MM.1S (cell line): ENCODE results near the gene BMS1.

Experiments used
- EZH2phosphoT487 ChIP-seq: fragments of 300-600 bp; sonication (generic); IDR thresholded peaks from 2 replicates; pipeline ENCODE4 v1.6.1; 2018; ENCODE audit warnings: antibody characterized with exemption, low read length
- TF ChIP-seq, protein P1 (sequence below): fragments of 300-600 bp; sonication (generic); IDR thresholded peaks from 2 replicates; pipeline ENCODE4 v1.5.1; 2016; ENCODE audit warnings: antibody characterized with exemption, low read length, mixed read lengths

GRCh38 chr10:42755556-42756093 is 27.0 kb upstream of the BMS1 start:
- TF ChIP-seq, protein P1, sequence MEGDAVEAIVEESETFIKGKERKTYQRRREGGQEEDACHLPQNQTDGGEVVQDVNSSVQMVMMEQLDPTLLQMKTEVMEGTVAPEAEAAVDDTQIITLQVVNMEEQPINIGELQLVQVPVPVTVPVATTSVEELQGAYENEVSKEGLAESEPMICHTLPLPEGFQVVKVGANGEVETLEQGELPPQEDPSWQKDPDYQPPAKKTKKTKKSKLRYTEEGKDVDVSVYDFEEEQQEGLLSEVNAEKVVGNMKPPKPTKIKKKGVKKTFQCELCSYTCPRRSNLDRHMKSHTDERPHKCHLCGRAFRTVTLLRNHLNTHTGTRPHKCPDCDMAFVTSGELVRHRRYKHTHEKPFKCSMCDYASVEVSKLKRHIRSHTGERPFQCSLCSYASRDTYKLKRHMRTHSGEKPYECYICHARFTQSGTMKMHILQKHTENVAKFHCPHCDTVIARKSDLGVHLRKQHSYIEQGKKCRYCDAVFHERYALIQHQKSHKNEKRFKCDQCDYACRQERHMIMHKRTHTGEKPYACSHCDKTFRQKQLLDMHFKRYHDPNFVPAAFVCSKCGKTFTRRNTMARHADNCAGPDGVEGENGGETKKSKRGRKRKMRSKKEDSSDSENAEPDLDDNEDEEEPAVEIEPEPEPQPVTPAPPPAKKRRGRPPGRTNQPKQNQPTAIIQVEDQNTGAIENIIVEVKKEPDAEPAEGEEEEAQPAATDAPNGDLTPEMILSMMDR = no peak
- TF ChIP-seq EZH2phosphoT487 = no peak
